ENCODE data around the gene EML6. TPM values are rescaled to one million over a fixed set of nuclear protein-coding genes. Genes with fewer than 3 reads are reported as not detected.

Gene EML6
- total RNA-seq, 6 donors from 2014 or later: 1.5 to 7.3 (median 4.0) TPM

DNA sequence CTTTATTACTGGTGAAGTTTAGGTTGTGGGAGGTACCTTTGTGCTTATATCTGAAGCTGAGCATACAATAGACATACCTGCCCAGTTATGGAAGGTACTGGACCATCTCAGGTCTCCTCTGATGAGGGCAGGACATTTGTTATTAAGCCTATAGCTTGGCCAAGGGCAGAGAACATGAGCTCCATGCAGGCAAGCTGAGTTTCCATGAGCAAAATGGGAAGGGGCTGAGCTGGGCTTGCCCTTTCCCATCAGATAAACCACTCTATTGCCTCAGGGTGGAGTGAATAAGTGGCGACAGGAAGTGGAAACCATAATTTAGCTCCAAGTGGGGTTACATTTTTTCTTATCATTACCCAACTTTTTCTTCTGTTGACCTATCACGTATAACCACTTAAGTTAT lies 39.9 kb upstream of the EML6 start:
- no peak overlapping the region for H3K4me3 ChIP-seq
- no peaks in the 10 kb centered on the region for H3K27me3 ChIP-seq
- DNase-seq: no peak
- H3K36me3 ChIP-seq: no peaks in the 10 kb centered on the region
- H3K27ac ChIP-seq: no peak overlapping the region
- H3K9me3 ChIP-seq: no peaks in the 10 kb centered on the region
- 47 to 65% methylated on average over 2 of the region's 2 CpGs for WGBS, 2 donors
- peaks cover 3 to 5% (median 4%) of the 10 kb centered on the region in 4 donors for H3K4me1 ChIP-seq
- TF ChIP-seq, protein P1, sequence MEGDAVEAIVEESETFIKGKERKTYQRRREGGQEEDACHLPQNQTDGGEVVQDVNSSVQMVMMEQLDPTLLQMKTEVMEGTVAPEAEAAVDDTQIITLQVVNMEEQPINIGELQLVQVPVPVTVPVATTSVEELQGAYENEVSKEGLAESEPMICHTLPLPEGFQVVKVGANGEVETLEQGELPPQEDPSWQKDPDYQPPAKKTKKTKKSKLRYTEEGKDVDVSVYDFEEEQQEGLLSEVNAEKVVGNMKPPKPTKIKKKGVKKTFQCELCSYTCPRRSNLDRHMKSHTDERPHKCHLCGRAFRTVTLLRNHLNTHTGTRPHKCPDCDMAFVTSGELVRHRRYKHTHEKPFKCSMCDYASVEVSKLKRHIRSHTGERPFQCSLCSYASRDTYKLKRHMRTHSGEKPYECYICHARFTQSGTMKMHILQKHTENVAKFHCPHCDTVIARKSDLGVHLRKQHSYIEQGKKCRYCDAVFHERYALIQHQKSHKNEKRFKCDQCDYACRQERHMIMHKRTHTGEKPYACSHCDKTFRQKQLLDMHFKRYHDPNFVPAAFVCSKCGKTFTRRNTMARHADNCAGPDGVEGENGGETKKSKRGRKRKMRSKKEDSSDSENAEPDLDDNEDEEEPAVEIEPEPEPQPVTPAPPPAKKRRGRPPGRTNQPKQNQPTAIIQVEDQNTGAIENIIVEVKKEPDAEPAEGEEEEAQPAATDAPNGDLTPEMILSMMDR (IDR thresholded peaks at IDR 0.05): no peak
- TF ChIP-seq EP300 (IDR thresholded peaks at IDR 0.05): no peak
- no peak for TF ChIP-seq POLR2A (IDR thresholded peaks at IDR 0.05)
- TF ChIP-seq POLR2AphosphoS5 (IDR thresholded peaks at IDR 0.05): no peak
- ATAC-seq (ENCODE audit: low FRiP score in 2 of 2): no peak

DNA sequence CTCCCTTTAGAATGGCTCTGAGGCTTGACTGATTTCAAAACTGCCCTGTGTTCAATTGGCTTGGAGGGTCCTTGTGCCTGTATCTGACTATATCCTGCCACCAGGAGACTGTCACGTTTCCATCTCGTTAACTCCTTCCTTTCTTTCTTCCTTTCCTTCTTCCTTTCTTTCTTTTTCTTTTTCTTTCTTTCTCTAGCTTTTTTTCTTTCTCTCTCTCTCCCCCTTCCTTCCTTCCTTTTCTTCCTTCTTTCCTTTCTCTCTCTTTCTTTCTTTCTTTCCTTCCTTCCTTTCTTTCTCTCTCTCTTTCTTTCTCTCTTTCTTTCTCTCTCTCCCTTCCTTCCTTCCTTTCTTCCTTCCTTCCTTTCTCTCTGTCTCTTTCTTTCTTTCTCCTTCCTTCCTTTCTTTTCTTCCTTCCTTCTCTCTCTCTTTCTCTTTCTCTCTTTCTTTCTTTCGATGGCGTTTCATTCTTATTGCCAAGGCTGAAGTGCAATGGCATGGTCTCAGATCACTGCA lies 38.1 kb upstream of the EML6 start:
- no peak for DNase-seq
- H3K36me3 ChIP-seq: no peaks in the 10 kb centered on the region
- no peak overlapping the region for H3K4me3 ChIP-seq
- peak in 1 of 4 donors; percentile 13 for TF ChIP-seq EP300 (IDR thresholded peaks at IDR 0.05)
- TF ChIP-seq POLR2A (IDR thresholded peaks at IDR 0.05): no peak
- TF ChIP-seq, protein P1 (IDR thresholded peaks at IDR 0.05): peak in 1 of 6 experiments; percentile 8
- H3K27me3 ChIP-seq: no peaks in the 10 kb centered on the region
- H3K27ac ChIP-seq: no peak overlapping the region
- H3K4me1 ChIP-seq: peaks cover 3 to 5% (median 4%) of the 10 kb centered on the region in 4 donors
- 71 to 76% methylated on average over 4 of the region's 4 CpGs for WGBS, 2 donors
- ATAC-seq (ENCODE audit: low FRiP score in 2 of 2): no peak
- no peaks in the 10 kb centered on the region for H3K9me3 ChIP-seq

DNA sequence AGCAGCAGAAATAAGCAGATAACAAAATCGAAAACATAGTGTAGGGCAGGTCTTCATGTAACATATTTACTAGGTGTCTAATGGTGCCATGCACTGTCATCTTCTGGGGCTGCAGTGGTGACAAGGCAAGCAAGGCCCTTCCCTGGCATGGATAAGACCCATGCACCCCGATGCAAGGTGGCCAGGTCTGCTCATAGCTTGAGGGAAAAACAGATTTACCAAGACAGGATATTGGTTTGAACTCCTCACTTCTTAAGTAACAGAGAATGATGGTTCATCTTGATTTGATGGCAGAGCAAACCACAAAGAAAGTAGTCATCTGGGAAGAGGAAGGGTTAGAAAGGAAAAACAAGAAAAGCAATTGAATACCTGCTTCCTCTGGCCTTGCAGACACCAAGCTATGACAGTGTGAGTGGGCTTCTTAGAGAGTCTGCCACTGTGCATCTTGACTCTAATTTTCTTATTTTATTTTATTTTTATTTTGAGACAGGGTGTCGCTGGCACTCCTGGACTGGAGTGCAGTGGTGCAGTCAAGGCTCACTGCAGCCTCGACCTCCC lies 35.8 kb upstream of the EML6 start:
- DNase-seq: no peak
- no peaks in the 10 kb centered on the region for H3K9me3 ChIP-seq
- TF ChIP-seq POLR2AphosphoS5 (IDR thresholded peaks at IDR 0.05): no peak
- TF ChIP-seq POLR2A (IDR thresholded peaks at IDR 0.05): no peak
- TF ChIP-seq EP300 (IDR thresholded peaks at IDR 0.05): no peak
- TF ChIP-seq, protein P1 (IDR thresholded peaks at IDR 0.05): no peak
- H3K27me3 ChIP-seq: no peaks in the 10 kb centered on the region
- WGBS, 2 donors: 69 to 75% methylated on average over 4 of the region's 4 CpGs
- no peaks in the 10 kb centered on the region for H3K36me3 ChIP-seq
- H3K4me3 ChIP-seq: no peak overlapping the region
- ATAC-seq (ENCODE audit: low FRiP score in 2 of 2): no peak
- H3K4me1 ChIP-seq: peaks cover 0 to 5% (median 3%) of the 10 kb centered on the region in 4 donors
- H3K27ac ChIP-seq: no peak overlapping the region

DNA sequence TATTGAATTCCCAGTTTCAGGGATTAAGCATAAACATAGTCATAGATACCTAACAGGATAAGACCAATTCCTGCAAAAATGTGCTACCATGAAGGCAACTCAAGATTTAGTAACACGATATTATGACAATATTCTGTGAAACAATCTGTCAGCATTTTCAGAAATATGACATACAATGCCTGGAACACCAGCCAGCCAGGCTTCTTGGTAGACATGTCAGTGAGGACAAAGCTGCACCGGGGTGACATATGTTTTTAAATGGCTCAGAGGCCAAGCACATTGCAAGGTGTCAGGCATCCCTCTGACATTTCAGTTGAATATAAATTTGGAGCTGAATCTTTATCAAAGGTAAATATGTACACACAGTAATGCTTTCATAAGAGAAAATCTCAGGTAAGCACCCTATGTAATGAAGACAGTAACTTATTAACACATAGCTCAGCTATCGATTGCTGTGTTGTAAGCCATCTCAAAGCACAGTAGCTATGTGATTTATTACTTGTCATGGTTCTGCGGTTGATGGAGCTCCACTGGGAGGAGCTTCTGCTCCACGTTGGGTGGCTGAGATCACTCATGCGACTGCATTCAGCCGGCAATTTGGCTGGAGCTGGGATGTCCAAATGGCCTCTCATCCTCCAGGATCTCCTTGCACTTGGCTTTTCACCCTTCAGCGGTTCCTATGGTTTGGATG lies 31.9 kb upstream of the EML6 start:
- H3K4me3 ChIP-seq: no peak overlapping the region
- DNase-seq: no peak
- no peak overlapping the region for H3K27ac ChIP-seq
- no peaks in the 10 kb centered on the region for H3K36me3 ChIP-seq
- H3K9me3 ChIP-seq: no peaks in the 10 kb centered on the region
- H3K4me1 ChIP-seq: peaks cover 0 to 13% (median 4%) of the 10 kb centered on the region in 4 donors
- TF ChIP-seq POLR2A (IDR thresholded peaks at IDR 0.05): no peak
- TF ChIP-seq EP300 (IDR thresholded peaks at IDR 0.05): no peak
- WGBS, 2 donors: 68 to 82% methylated on average over 5 to 8 of the region's 8 CpGs
- no peak for ATAC-seq (ENCODE audit: low FRiP score in 2 of 2)
- no peaks in the 10 kb centered on the region for H3K27me3 ChIP-seq

DNA sequence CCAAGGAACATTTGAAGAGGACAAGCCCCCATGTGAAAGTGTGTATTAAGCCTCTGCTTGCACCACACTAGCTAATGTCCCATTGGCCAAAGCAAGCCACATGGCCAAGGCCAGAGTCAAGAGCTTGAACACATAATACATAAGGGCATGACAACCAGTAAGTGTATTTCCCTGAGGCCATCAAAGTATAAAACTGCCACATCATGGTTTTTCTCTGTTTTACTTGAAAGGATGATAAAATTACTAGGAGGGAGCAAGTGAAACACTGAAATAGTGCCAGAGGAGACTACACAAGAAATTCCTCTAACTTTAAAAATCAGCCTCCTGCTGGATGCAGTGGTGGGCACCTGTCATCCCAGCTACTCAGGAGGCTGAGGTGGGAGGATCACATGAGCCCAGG lies 30.9 kb upstream of the EML6 start:
- H3K4me1 ChIP-seq: peaks cover 0 to 13% (median 4%) of the 10 kb centered on the region in 4 donors
- no peaks in the 10 kb centered on the region for H3K27me3 ChIP-seq
- H3K36me3 ChIP-seq: no peaks in the 10 kb centered on the region
- H3K9me3 ChIP-seq: no peaks in the 10 kb centered on the region
- H3K27ac ChIP-seq: no peak overlapping the region
- H3K4me3 ChIP-seq: no peak overlapping the region
- ATAC-seq (ENCODE audit: low FRiP score in 2 of 2) (no peak), DNase-seq (no peak)
- TF ChIP-seq, protein P1 (IDR thresholded peaks at IDR 0.05): no peak
- no peak for TF ChIP-seq POLR2A (IDR thresholded peaks at IDR 0.05)
- TF ChIP-seq POLR2AphosphoS5 (IDR thresholded peaks at IDR 0.05): no peak
- no peak for TF ChIP-seq EP300 (IDR thresholded peaks at IDR 0.05)

Measured in upper lobe of left lung (tissue), 6 donors.